GM18508 (cell line): ENCODE data around the gene TUBGCP2.
"Not testable (repeated sequence)": the region's sequence is repeated elsewhere in the genome, so short reads cannot be mapped to it uniquely, and the experiment has no call there.

Experiments used
- ATAC-seq: cut with Tn5 transposase; IDR thresholded peaks from one replicate; pipeline ENCODE4 v1.9.1; 2021; ENCODE audit warnings: moderate number of reproducible peaks; ENCODE audit not compliant: insufficient read depth, unreplicated experiment

The TUBGCP2 gene

DNA sequence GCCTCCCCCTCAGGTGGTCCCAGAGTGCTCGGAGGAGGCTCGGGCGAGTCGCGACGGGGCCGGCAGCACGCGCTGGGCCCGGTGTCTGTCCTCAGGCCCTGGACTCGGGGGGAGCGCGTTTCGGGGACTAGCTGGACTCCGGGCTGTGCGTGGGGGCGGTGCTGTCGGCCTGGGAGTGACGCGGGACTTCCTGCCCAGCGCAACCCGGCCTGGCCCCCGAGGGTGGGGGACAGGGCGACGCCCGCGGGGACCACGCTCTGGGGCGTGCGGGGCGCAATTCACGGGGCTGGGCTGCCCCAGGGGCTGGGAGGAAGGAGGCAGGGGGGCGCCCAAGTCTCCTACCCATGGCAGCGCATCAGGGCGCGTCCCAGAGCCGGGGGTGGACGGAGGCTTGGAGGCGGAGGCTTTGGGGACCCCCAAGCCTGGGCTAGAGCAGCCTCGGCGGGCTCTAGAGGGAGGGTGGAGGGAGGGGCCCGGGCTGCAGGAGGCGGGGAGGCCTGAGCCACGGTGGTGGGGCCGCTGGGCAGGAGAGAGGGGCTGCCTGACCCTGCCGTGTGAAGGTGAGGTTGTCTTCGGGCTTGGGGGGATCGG is 73.3 kb downstream of the TUBGCP2 start:
- no peak for ATAC-seq

DNA sequence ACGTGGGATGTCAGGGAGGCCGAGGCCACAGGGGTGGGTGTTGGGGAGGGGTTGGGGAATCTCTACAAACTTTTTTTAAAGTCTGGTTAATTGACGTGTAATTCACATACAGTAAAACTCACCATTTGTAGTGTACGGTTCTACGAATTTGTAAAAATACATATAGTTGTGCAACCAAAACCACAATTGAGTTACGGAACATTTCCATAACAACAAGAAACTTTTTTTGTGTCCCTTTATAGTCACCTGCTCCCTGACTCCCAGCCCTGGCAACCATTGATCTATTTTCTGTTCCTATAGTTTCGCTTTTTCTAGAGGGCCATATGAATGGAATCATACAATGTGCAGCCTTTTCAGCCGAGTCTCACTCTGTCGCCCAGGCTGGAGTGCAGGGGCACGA is 73.9 kb downstream of the TUBGCP2 start:
- not testable (repeated sequence) for ATAC-seq

DNA sequence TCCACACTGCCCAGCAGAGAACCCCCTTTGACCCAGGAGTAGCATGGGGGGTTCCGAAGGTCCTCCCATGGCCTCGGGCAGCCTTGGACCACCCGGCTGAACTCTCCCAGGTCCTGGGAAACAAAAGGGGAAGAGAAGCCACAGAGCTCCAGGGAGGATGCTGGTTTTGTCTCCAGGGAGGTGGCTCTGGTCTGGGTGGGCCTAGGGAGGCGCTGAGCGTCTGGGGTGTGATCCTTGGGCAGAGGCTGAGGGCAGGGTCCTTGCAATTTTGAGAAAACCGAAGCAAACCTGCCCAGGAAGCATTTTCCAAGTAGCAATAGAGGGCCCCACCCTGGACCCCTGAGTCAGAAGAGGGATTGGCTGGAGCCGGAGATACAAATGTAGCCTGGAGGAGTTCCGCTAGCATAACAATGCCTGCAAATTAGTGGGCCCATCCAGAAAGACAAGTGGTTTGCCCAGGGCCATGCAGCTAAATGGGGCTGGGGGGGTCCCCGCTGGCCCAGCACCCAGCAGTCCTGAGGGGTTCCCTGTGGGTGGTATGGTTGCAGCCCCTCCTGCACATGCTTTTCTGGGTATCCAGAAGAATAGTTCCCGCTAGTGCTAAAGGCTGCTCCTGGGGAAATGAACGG is 76.6 kb downstream of the TUBGCP2 start:
- ATAC-seq: no peak

DNA sequence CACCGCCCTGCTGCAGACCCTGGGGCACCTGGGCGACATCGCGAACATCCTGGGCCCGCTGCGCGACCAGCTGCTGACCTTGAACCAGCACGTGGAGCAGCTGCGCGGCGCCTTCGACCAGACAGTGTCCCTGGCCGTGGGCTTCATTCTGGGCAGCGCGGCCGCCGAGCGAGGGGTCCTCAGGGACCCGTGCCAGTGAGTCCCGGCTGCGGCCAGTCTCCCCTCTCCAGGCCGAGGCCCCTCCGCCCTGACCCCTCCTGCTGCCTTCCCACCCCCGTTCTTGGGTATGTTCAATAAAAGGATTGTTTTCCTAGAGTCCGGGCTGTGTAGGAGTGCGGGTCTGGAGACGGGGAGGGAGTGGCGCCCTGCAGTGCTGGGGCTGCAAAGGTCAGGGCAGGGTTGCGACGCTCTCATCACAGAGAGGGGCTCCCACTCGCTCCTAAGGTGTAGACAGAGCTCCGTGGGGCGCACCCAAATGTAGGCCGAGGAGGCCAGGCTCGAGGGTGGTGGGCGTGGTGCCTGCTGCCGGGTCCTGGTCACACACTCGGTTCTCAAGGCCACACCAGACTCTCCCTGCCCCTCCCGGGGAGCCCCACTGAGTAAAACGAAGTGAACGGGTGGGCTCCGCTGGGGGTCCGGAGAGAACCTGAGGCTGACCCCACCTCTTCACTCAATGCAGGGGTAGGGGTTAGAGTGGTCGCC is 77.3 kb downstream of the TUBGCP2 start:
- ATAC-seq: no peak

DNA sequence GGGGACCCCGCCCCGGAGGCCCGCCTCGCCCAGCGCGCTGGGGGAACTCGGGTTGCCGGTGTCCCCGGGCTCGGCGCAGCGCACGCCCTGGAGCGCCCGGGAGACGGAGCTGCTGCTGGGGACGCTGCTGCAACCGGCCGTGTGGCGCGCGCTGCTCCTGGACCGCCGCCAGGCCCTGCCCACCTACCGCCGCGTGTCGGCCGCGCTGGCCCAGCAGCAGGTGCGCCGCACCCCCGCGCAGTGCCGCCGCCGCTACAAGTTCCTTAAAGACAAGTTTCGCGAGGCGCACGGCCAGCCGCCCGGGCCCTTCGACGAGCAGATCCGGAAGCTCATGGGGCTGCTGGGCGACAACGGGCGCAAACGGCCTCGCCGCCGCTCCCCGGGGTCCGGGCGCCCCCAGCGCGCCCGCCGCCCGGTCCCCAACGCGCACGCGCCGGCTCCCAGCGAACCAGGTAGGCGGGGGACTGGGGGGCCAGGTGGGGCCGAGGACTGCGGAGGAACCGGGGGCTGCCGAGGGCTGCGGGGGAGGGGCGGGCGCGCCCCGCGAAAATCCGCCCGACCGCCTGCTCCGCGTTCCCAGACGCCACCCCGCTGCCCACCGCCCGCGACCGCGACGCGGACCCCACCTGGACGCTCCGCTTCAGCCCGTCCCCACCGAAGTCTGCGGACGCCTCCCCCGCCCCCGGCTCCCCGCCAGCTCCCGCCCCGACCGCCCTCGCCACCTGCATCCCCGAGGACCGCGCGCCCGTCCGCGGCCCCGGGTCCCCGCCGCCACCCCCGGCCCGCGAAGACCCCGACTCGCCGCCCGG is 78.1 kb downstream of the TUBGCP2 start:
- no peak for ATAC-seq

DNA sequence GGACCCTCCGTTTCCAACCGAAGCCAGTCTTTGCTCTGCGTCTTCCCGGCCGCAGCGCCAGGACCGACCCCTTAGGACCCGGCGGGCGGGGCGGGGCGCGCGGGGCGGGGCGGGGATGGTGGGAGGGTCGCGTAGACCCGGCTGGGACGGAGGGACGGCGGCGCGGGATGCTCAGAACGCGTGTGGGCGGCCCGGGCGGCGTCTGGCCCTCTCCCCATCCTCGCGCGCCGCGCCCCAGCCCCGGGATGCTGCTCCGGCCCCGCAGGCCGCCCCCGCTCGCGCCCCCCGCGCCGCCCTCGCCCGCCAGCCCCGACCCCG is 78.7 kb downstream of the TUBGCP2 start, which contains the start of gene UTF1:
Gene UTF1, plus strand, starts transcription at position 174 of the 318 bp plus-strand sequence. Its CDS starts 72 bp downstream, at position 246.
- ATAC-seq: no peak

DNA sequence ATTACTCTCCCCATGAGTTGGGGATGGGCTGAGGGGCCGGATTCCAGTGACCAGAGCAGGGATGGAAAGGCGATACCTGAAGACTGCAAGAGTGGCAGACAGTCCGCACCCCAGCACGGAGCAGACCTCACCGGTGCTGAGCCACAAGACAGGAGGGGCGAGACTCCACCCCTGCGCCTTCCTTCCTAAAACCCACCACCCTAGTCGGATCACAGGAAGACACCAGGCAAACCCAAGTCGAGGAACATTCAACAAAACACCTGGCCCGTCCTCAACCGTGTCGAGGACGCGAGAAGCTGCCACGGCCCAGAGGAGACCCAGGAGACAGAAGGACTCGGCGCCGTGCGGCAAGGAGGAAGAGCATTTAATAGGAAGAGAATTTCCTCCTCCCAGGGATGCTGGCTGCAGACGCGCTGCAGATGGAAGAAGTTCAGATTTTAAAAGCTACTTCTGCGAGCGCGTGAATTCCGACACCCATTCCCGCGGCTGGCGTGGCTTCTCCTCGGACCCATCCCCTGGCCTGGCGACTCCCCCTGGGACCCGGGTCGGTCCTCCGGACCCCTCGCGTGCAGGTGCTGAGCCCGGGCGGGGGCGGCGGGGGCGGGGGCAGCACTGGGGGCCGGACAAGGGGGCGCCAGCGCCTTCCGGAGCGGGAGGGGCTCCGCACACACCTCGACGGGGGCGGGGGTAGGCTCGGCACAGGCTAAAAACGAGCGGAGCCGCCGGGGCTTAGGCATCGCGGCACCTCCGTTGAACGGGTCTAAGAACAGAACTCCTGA is 79.2 kb downstream of the TUBGCP2 start:
- no peak for ATAC-seq
